HG03460 (cell line): Measurements from ENCODE around the gene RPS6KA3.

ENCODE experiments used
- ATAC-seq: cut with Tn5 transposase; IDR thresholded peaks from one replicate; pipeline ENCODE4 v1.9.1; 2021; ENCODE audit not compliant: unreplicated experiment

The RPS6KA3 gene

DNA sequence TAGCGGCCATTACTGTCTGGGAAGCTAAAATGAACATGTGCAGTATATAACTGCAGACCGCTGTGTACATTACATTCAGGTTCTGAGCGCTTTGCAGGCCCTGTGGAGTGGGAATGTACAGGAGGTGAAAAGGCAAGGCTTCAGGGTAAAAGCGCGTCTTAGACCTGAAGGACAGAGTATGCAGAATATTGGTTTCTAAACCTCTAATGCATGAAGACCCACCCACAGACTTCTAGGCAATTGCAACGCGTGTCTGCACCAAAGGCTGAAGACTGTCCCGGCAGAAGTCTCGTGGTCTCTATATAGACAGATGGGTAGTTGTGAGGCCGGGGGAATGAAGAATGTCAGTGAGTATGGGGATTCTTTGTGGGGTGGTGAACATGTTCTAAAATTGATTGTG, 155.4 kb downstream of the RPS6KA3 start:
- ATAC-seq, result no peak

DNA sequence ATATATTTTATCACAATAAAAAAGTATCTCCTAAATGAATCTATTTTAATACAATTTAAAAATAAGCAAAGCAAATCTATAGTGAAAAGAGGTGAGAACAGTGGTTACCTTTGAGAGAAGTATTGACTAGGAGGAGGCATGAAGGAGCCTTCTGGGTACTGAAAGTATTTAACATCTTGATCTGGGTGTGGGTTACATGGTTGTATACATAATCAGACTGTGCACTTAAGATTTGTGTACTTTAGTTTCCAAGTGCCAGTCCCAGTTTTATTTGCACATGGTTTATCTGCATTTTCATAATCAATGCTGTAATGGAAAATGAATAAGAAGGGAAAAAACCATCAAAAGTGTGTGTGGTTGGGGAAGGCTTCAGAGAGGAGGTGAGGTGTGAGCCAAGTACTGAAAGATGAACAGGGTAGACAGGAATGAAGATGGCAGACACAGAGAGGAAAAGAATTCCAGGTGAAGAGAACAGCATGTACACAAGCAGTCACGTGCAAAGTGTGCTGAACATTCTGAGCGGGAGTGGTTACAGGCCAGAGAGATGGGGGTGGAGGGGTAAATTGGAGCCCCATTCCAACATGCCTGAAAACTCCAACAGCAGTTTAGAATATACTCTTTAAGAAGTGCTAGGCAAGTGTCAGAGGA, 164.7 kb downstream of the RPS6KA3 start:
- no peak for ATAC-seq
